ENCODE measurements around the gene DPEP3. TPM values are rescaled to one million over a fixed set of nuclear protein-coding genes. Genes with fewer than 3 reads are reported as not detected.

The DPEP3 gene, protein sequence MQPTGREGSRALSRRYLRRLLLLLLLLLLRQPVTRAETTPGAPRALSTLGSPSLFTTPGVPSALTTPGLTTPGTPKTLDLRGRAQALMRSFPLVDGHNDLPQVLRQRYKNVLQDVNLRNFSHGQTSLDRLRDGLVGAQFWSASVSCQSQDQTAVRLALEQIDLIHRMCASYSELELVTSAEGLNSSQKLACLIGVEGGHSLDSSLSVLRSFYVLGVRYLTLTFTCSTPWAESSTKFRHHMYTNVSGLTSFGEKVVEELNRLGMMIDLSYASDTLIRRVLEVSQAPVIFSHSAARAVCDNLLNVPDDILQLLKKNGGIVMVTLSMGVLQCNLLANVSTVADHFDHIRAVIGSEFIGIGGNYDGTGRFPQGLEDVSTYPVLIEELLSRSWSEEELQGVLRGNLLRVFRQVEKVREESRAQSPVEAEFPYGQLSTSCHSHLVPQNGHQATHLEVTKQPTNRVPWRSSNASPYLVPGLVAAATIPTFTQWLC
- not detected in 2 replicates for total RNA-seq

DNA sequence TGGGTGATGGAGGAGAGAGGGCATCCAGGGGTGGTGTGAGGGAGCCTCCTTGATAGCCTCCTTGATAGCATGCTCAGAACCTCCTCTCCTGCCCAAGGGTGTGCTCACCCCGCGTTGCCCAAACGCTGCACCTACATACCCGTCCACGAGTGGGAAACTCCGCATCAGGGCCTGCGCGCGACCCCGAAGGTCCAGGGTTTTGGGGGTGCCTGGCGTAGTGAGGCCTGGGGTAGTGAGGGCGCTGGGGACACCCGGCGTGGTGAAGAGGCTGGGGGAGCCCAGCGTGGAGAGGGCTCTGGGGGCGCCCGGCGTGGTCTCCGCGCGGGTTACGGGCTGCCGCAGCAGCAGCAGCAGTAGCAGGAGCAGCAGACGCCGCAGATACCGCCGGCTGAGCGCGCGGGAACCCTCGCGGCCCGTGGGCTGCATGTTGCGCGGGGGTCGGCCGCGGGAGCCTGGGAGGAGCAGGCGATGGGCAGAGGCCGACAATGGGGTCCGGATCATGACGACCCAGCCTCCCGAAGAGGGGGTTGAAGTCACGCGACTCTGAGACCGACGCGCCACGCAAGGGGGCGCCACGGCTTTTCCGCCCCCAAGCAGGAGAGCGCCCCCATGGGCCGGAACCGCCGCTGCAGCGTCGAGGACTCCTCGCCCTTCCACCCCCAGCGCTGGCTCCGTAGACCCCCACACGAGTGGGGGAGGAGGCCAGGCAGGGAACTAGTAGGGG lies at the start of gene DPEP3:
Gene DPEP3, minus strand, starts transcription at position 545 of the 724 bp plus-strand sequence. Its CDS starts 119 bp downstream, at position 426.

DNA sequence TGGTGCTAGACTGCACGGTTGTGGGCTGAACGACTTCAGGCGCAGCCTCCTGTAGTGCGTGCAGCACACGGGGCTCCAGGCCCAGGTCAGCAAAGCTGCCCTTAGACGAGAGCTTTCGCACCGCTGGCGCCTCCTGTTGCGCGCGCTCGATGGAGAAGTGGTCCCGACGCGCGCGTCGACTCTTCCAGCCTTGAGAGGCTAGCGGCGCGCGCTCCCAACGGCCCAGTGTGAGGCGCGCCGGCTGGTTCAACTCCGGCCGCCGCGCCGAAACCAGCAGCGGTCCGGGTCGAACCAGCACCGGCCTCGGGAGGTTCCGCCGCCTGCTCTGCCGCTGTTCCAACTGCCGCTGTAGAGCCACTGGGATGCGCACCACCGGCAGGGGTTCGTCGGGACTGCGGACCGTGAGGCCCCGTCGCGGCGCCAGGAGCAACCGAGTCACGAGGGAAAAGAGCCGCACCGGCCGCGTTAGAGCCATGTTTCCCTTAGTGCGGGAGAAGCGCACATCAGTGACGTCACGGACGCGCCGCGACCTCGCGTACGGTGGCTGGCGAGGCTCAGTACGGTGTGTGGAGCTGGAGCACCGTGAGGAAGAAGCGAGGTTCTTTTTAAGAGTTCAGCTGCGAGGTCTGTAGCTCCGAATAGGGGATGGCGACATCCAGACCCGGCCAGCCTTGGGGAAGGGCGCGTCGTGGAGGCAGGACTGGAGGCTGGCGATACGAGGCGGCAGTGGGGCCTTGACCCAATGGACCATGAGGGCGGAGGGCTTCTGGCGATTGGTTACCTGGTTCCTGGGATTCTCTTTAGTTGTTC lies 42.6 kb upstream of the DPEP3 start, which contains the start of the genes DDX28 and DUS2:
Gene DDX28, minus strand, starts transcription at position 505 of the 810 bp plus-strand sequence. Its CDS starts 30 bp downstream, at position 475.
Gene DUS2, plus strand, starts transcription at position 557 of the 810 bp plus-strand sequence. CDS start 14,740 bp downstream, outside the sequence.

DNA sequence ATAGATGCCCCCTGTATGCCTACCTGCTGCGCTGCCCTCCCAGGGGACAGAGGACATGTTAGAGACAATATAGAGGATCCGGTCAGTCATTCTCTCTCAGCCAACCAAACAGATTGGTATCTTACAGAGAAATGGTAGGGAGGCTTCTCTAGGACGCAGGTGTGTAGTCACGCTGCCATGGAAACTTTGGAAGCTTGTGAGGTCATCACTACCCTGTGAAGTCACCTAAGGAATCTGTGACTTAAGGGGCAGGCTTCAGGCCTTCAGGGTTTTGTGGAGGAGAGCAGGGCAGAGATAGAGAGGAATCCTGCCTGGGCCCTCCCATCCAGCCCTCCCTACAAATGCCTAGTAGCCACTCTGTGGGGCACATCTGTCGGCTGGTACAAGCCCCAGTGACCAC lies 35.4 kb upstream of the DPEP3 start, which contains the start of gene DPEP2NB:
Gene DPEP2NB, minus strand, starts transcription at position 231 of the 400 bp plus-strand sequence. Its CDS starts 141 bp downstream, at position 90.

DNA sequence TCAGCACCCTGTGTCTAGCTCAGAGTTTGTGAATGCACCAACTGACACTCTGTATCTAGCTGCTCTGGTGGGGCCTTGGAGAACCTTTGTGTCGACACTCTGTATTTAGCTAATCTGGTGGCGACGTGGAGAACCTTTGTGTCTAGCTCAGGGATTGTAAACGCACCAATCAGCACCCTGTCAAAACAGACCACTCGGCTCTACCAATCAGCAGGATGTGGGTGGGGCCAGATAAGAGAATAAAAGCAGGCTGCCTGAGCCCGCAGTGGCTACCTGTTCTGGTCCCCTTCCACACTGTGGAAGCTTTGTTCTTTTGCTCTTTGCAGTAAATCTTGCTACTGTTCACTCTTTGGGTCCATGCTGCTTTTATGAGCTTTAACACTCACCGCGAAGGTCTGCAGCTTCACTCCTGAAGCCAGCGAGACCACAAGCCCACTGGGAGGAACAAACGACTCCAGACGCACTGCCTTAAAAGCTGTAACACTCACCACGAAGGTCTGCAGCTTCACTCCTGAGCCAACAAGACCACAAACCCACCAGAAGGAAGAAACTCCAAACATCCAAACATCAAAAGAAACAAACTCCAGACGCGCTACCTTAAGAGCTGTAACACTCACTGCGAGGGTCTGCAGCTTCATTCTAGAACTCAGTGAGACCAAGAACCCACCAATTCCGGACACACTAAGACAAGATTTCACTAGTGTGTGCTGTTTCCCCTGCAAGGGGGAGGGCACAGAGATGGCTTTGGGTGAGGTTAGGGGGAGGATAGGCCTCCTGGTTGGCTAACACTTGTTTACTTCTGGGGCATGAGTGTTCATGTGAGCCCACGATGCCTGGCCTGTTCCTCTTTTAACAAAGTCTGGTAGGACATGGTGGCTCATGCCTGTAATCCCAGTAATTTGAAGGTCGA lies 18.7 kb upstream of the DPEP3 start, which contains the start of gene DPEP2:
Gene DPEP2, minus strand, starts transcription at position 706 of the 910 bp plus-strand sequence. CDS start 6,272 bp downstream, outside the sequence.

DNA sequence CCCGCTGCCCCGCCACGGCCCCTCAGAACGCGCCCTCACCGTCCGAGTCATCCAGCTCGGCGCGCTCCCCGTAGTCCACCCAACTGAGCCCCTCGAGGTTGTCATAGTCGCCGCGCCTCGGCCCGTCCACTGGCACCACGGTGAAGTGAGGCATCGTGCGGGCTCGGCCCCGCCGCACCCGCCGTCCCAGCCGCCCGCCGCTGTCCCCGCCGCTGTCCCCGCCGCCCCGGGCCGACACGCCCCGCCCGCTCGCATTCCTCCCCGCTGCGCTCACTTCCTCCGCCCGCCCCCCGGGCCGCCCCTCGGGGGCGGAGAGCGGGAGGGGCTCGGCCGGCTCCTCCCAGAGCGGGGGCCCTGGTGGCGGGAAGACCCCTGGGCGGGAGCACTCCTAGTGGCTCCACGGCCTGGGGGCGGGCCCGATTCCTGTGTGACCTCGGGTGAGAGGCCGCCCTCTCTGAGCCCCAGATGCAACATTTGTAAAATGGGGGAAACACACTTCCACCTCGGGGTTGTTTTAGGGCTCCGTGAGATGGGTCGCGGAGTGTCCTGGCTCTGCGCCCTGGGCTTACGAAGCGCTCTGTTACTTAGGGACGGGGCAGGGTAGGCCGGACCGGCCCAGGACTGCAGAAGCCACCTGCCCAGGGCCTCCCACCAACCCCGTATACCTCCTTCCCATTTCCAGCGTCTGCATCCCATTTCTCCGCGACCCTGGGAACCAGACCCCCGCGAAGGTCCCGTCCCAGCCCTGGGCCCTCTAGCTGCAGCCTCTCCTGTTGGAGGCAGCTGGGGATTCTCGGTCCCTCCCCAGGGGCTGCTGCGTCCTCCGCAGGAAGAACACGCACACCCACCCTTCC lies 11.7 kb downstream of the DPEP3 start, which contains the start of gene SLC12A4:
Gene SLC12A4, minus strand, starts transcription at position 238 of the 854 bp plus-strand sequence. Its CDS starts 84 bp downstream, at position 154.

DNA sequence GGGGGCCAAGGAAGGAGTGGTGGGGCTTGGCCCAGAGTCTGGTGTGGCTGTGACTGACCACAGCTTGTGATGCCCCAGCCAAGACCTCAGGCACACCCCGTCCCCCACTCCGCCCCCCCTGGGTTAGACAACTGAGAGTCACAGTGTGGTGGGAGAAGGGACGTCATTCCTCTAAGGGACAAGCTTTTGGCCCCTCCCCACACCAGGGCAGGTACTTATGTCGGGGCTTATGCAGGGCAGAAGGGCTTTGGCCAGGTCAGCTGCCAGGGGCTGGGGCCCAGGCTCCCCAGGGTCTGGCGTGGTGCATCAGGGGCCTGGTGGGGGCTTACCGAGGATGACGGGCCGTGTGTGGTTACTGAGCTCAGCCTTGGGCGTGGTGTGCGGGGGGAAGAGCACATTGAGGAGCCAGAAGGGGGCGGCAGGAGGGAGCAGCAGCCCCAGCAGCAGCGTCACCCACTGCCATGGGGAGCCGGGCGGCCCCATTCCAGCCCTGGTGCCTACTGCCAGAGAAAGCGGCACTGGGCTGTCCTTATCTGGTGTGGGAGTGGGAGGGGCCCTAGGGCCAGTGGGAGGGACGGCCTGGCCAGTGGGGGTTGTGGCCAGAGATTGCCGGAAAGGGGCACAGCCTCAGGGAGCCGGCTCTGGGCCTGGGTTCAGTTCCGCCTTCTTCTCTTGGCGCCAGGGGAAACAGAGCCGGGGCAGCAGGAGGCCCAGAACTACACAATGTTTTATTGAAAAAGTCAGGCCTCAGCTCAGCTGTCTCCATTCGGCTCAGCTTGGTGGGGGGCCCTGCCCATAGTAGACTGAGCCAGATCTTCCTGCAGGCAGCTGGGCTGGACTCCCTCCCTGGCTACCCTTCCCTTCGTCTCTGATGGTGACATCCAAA lies 36.4 kb downstream of the DPEP3 start, which contains the start of gene LCAT:
Gene LCAT, minus strand, starts transcription at position 502 of the 886 bp plus-strand sequence. Its CDS starts 19 bp downstream, at position 483.

DNA sequence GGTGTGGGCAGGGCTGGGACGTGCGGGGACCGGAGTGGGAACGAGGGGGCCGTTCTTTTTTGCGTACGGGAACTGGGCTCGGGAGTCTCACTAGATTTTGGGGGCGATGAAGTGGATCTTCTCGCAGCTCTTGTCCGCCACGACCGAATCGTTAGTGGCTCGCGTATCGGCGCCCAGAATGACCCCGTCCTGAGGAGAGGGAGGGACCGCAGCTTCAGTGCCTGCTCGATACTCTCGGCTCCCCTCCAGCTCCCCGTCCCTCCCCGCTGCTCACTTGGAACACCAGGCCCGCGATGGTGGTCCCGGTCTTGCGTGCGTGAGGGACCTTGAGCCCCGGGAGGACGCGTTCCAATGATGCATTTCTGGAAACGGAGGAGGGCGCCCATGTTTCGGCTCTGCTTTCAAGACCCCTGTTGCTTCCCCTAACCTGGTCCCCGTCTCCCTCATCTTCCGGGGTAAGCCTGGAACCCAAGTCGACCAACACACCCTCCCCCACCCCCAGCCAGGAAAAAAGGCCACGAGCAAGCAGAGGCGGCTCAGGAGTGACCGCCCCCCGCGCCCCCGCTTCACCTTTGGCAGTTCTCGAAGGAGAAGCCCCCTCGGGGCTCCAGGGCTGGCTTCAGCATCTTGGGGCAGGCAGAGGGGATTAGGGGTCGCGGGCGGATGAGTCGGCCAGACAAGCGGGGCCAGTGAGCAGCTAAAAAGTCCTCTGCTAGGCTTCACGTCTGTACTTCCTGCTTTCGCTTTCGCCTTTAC lies 44.0 kb downstream of the DPEP3 start, which contains the start of gene PSMB10:
Gene PSMB10, minus strand, starts transcription at position 727 of the 756 bp plus-strand sequence. Its CDS starts 101 bp downstream, at position 626.

DNA sequence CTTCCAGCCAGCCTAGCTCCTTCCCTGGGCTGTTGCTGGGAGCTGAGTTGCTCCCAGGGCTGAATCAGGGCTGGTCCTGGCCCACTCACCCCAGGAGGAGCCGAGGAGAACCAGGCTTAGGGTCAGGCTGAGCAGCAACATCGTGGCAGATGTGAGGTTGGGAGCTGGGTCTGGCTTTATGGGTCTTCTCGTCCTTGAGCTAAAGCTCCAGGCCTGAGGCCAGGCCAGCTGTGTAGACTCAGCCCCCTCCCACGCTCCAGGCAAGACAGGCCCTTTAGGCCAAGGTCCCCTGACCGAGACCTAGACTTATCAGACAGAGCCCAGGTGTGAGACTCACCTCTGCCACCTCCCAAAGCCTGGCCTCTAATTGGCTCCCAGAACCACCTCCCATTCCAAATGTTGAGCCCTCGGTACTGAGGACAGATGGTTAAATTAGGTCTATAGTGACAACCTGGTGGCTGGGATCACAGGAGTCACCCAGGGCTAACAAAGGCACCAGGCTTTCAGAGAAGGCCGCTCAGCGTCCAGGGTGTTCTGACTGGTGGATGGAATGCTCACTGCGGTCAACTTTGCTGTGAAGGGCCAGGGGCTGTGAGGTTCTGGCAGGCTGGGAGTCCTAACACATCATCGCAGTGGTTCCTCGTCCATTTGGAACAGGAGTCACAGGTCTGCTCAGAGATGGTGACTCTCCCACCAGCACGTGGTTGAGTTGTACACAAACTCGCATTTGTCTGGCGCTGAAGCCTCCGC lies 48.4 kb downstream of the DPEP3 start, which contains the start of gene CTRL:
Gene CTRL, minus strand, starts transcription at position 151 of the 750 bp plus-strand sequence. Its CDS starts 10 bp downstream, at position 141.

Other genes starting within 250 kb of the DPEP3 start
- gene RANBP10, start 173.9 kb downstream of the DPEP3 start, total RNA-seq, result 3.1 and 4.3 TPM in 2 replicates
- 0.57 and 1.2 TPM in 2 replicates for gene TSNAXIP1, start 173.6 kb downstream of the DPEP3 start, total RNA-seq
- gene THAP11, start 138.2 kb downstream of the DPEP3 start, total RNA-seq, result 22.3 and 31.9 TPM in 2 replicates
- gene NUTF2, start 133.6 kb downstream of the DPEP3 start, total RNA-seq, result 94.4 and 101 TPM in 2 replicates
- 13.5 and 15.4 TPM in 2 replicates for gene CENPT, start 132.8 kb downstream of the DPEP3 start, total RNA-seq
- gene EDC4, start 107.4 kb downstream of the DPEP3 start, total RNA-seq, result 39.3 and 43.6 TPM in 2 replicates
- 0.14 TPM in 1 of 2 replicates, not detected in the other for gene NRN1L, start 95.6 kb downstream of the DPEP3 start, total RNA-seq
- gene PSKH1, start 87.2 kb downstream of the DPEP3 start, total RNA-seq, result 8.7 and 14.7 TPM in 2 replicates
- gene CTRL, start 48.6 kb downstream of the DPEP3 start, total RNA-seq, result 0.74 and 0.85 TPM in 2 replicates
- gene PSMB10, start 43.6 kb downstream of the DPEP3 start, total RNA-seq, result 61.4 and 82.1 TPM in 2 replicates
- 3.6 and 6.1 TPM in 2 replicates for gene LCAT, start 36.4 kb downstream of the DPEP3 start, total RNA-seq
- 105 and 150 TPM in 2 replicates for gene SLC12A4, start 11.9 kb downstream of the DPEP3 start, total RNA-seq
- gene DPEP2, start 19.0 kb upstream of the DPEP3 start, total RNA-seq, result not detected in 2 replicates
- gene DPEP2NB, start 35.4 kb upstream of the DPEP3 start, total RNA-seq, result not detected in 2 replicates
- 7.8 and 10.3 TPM in 2 replicates for gene DDX28, start 42.7 kb upstream of the DPEP3 start, total RNA-seq
- 10.8 and 12.5 TPM in 2 replicates for gene DUS2, start 42.8 kb upstream of the DPEP3 start, total RNA-seq
- 6.7 and 8.3 TPM in 2 replicates for gene NFATC3, start 104.9 kb upstream of the DPEP3 start, total RNA-seq